Activated CD8-positive, alpha-beta T cell treated with anti-CD3 and anti-CD28 coated beads for 36 hours (primary cell): Measurements from ENCODE around the gene CDK19. TPM values are rescaled to one million over a fixed set of nuclear protein-coding genes. Genes with fewer than 3 reads are reported as not detected.

Experiments
- ATAC-seq: fragments of 200-7000 bp; cut with Tn5 transposase; one replicate; pipeline ENCODE4 v1.10.0; 2021; ENCODE audit warnings: mild to moderate bottlenecking, moderate library complexity
- CTCF ChIA-PET: fragments of 350-600 bp; sonication (Branson Sonifier 250); formaldehyde crosslinking; loops from one replicate; lab custom pipeline; 2021; ENCODE audit warnings: antibody characterized with exemption; lab: Charles Lee
- POLR2A ChIA-PET: fragments of 350-600 bp; sonication (Branson Sonifier 250); formaldehyde crosslinking; loops from one replicate; lab custom pipeline; 2021; ENCODE audit warnings: antibody characterized with exemption; lab: Charles Lee
- DNase-seq: peaks from one replicate; pipeline ENCODE4 v3.0.0-alpha.2; 2020
- H3K27ac Mint-ChIP-seq: one replicate; pipeline ENCODE4 v1.8.0; 2021; ENCODE audit warnings: mild to moderate bottlenecking, mixed read lengths
- H3K27me3 Mint-ChIP-seq: one replicate; pipeline ENCODE4 v1.8.0; 2021; ENCODE audit warnings: mixed read lengths
- H3K36me3 Mint-ChIP-seq: one replicate; pipeline ENCODE4 v1.8.0; 2021; ENCODE audit warnings: low read depth, mixed read lengths
- H3K4me1 Mint-ChIP-seq: one replicate; pipeline ENCODE4 v1.8.0; 2021; ENCODE audit warnings: low read depth, mixed read lengths
- H3K4me3 Mint-ChIP-seq: one replicate; pipeline ENCODE4 v1.8.0; 2021; ENCODE audit warnings: mild to moderate bottlenecking, moderate library complexity, mixed read lengths
- H3K9me3 Mint-ChIP-seq: one replicate; pipeline ENCODE4 v1.8.0; 2021; ENCODE audit warnings: mixed read lengths
- intact Hi-C: fragments of 100-400 bp; cut with micrococcal nuclease; formaldehyde crosslinking; loops from one replicate; pipeline ENCODE4 v1.10.0; 2022
- total RNA-seq, 2 experiments: library from RNA; stranded (reverse); gene quantifications; one replicate each; pipeline ENCODE4 v1.2.3, GENCODE V29; 2021
- TF ChIP-seq, protein P1 (sequence below): fragments of 200-600 bp; IDR thresholded peaks from one replicate; pipeline ENCODE4 v1.8.0; 2022; ENCODE audit warnings: antibody characterized with exemption, mild to moderate bottlenecking

CDK19 gene
- total RNA-seq, 2 experiments from 2014 or later, result 11.8 to 13.1 TPM

DNA sequence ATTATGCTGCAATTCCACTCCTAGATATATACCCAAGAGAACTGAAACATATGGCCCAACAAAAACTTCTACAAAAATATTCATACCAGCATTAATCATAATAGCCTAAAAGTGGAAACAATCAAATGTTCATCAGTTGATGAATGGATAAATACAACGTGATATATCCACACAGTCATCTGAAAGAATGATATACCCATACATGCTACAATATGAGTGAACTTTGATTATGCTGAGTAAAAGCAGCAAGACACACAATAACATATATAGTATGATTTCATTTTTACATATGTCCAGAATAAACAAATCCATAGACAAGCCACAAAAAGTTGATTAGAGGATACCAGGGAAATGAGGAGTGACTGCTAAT lies 30.7 kb downstream of the CDK19 start:
- Mint-ChIP-seq H3K9me3 (peaks cover 10% of the 10 kb centered on the region), H3K27me3 (no peaks in the 10 kb centered on the region), H3K36me3 (peaks cover 5% of the 10 kb centered on the region), H3K27ac (no peak overlapping the region), H3K4me3 (no peak overlapping the region), H3K4me1 (peaks cover 39% of the 10 kb centered on the region)
- ChIA-PET POLR2A (interaction anchor here (0.7 to 1.2 kb wide), 2 partner anchors 82 to 90 kb away, joined by 3 to 4 read pairs; partner anchors contain the start of gene AMD1), CTCF (no interaction called here)
- intact Hi-C loops, result no loop called here
- no peak for DNase-seq
- TF ChIP-seq, protein P1, sequence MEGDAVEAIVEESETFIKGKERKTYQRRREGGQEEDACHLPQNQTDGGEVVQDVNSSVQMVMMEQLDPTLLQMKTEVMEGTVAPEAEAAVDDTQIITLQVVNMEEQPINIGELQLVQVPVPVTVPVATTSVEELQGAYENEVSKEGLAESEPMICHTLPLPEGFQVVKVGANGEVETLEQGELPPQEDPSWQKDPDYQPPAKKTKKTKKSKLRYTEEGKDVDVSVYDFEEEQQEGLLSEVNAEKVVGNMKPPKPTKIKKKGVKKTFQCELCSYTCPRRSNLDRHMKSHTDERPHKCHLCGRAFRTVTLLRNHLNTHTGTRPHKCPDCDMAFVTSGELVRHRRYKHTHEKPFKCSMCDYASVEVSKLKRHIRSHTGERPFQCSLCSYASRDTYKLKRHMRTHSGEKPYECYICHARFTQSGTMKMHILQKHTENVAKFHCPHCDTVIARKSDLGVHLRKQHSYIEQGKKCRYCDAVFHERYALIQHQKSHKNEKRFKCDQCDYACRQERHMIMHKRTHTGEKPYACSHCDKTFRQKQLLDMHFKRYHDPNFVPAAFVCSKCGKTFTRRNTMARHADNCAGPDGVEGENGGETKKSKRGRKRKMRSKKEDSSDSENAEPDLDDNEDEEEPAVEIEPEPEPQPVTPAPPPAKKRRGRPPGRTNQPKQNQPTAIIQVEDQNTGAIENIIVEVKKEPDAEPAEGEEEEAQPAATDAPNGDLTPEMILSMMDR, result no peak
- ATAC-seq, result peak; percentile 35

DNA sequence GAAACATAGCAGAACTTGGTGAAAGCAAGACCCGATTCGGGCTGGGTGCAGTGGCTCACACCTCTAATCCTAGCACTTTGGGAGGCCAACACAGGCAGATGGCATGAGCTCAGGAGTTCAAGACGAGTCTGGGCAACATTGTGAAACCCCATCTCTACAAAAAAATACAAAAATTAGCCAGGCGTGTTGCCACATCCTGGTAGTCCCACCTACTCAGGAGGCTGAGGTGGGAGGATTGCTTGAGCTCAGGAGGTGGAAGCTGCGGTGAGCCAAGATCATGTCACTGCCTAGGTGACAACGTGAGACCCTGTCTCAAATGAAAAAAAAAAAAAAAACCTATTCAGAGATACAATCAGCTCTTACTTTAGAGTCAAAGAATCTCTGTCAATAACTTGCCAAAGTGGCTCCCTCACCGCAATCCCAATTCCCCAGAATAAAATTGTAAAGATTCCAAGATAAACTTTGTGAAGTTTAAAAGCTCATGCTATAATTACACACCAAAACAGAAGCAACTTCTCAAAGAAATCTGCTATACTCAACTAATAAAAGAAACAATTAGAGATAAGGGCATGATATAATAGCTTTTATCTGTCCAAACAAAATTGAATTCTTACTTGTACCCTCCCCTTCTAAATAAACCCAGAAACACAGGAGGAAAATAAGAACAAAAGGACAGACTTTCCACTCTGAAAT lies 33.6 kb downstream of the CDK19 start:
- Mint-ChIP-seq H3K36me3 (peaks cover 3% of the 10 kb centered on the region), H3K4me1 (peaks cover 42% of the 10 kb centered on the region), H3K4me3 (no peak overlapping the region), H3K9me3 (peaks cover 2% of the 10 kb centered on the region), H3K27me3 (no peaks in the 10 kb centered on the region), H3K27ac (no peak overlapping the region)
- intact Hi-C loops, result no loop called here
- ATAC-seq, result no peak
- ChIA-PET CTCF (interaction anchor here (1.4 kb wide), 1 partner anchor 14 kb away, joined by 5 read pairs; no protein-coding TSS in a partner anchor), POLR2A (interaction anchor here (1.4 kb wide), 1 partner anchor 31 kb away, joined by 3 read pairs; no protein-coding TSS in a partner anchor)
- DNase-seq, result peak; percentile 25
- TF ChIP-seq, protein P1, result no peak

DNA sequence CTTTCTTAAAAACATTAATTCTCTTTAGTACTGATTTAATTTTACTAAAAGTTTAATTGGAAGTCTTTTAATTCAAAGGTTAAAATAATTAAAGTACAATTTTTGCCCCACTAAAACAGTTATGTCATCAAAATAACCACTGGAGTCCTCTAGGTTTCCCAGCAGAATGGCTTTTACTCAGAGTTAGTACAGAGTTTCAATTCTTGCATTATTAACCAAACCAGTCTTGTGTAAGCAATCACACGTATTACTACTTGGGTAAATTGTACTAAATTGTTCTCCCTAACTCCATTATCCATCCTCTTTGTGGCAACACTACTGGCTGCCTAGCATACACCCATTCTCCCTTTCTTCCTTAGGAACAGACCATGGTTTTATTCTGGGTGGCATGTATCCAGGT lies 36.9 kb downstream of the CDK19 start:
- CTCF ChIA-PET, result no interaction called here

DNA sequence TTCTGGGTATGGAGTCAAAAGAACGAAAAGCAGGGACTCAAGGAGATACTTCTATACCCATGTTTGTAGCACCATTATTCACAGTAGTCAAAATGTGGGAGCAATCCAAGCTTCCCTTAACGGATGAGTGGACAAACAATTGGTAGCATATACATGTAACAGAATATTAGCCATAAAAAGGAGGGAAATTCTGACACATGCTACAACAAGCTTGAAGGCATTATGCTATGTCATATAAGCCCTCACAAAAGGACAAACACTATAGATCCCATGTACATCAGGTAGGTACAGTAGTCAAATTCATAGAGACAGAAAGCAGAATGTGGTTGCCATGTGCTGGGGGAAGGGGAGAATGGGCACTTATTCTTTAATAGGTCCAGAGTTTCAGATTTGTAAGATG lies 37.6 kb downstream of the CDK19 start:
- H3K4me1 Mint-ChIP-seq, result peaks cover 17% of the 10 kb centered on the region
- intact Hi-C loops, result no loop called here
- no peak overlapping the region for H3K27ac Mint-ChIP-seq
- ATAC-seq (no peak), DNase-seq (no peak)
- POLR2A ChIA-PET, result no interaction called here
- no peaks in the 10 kb centered on the region for H3K27me3 Mint-ChIP-seq
- peaks cover 1% of the 10 kb centered on the region for H3K36me3 Mint-ChIP-seq
- CTCF ChIA-PET, result no interaction called here
- no peaks in the 10 kb centered on the region for H3K9me3 Mint-ChIP-seq
- TF ChIP-seq, protein P1, result no peak
- H3K4me3 Mint-ChIP-seq, result no peak overlapping the region

More for the DNA sequence above, 36.9 kb downstream of the CDK19 start:
- intact Hi-C loops, result no loop called here
- Mint-ChIP-seq H3K36me3 (peaks cover 1% of the 10 kb centered on the region), H3K4me1 (peaks cover 24% of the 10 kb centered on the region), H3K9me3 (no peaks in the 10 kb centered on the region), H3K27ac (no peak overlapping the region), H3K27me3 (no peaks in the 10 kb centered on the region), H3K4me3 (no peak overlapping the region)
- DNase-seq (no peak), ATAC-seq (no peak)
- TF ChIP-seq, protein P1, result no peak
- POLR2A ChIA-PET, result no interaction called here

DNA sequence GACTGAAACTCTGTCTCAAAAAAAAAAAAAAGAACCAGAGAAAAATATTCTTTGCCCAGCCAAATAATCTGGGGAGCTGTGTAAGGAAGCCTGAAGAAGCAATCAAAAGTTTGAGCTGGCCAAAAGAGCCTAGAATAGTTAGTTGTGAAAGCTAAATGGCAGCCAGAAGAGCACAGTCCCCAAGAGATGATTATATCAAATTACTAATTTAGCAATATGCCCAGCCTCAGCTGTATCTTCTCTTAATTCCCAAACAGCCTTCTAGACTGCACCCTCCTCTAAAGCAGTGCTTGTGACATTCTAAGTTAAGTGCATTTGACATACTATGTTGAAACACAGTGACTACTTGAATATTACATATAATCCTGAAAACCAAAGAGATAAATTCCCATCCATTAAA lies 38.9 kb downstream of the CDK19 start:
- Mint-ChIP-seq H3K27ac (no peak overlapping the region), H3K4me1 (peaks cover 7% of the 10 kb centered on the region), H3K9me3 (no peaks in the 10 kb centered on the region), H3K27me3 (no peaks in the 10 kb centered on the region), H3K36me3 (peaks cover 8% of the 10 kb centered on the region), H3K4me3 (no peak overlapping the region)
- CTCF ChIA-PET, result no interaction called here
- DNase-seq (no peak), ATAC-seq (no peak)
- TF ChIP-seq, protein P1, result no peak
- POLR2A ChIA-PET, result no interaction called here
- intact Hi-C loops, result no loop called here
